NOMO-1 (cell line): ENCODE results near the gene PDZD7.
"Not testable (repeated sequence)": the region's sequence is repeated elsewhere in the genome, so short reads cannot be mapped to it uniquely, and the experiment has no call there.

Experiments
- DNase-seq, 2 experiments: peaks; one replicate each; lab custom pipeline; 2025; ENCODE audit not compliant: unreplicated experiment in 2 of 2; lab: John Stamatoyannopoulos, UW

The PDZD7 gene

GRCh38 chr10:100986623-100986951 lies 44.3 kb downstream of the PDZD7 start:
- DNase-seq: no peak

GRCh38 chr10:100985336-100985735 lies 45.6 kb downstream of the PDZD7 start:
- no peak for DNase-seq

DNA sequence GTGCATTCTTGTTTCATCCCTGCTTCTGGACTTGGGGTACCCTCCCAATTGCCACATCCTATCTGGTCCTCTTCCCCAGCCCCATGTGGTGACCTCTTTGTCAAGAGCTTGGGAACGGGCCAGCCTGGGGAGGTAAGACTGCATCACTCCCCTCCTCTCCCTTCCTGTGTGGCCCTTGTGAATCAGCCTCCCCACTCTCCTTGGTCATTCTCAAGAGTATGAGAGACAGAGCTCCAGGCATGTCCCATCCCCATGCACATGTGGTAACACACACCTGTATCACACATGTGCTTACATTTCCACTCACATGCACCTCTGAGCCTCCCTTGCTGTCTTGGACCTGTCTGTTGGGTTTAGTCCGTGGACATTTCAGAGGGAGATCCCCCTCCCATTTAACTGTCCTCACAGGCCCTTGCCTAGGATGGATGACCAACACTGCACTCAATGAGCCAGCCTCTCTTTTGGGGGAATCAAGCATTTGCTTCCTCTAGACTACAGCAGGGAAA lies 46.2 kb downstream of the PDZD7 start:
- no peak for DNase-seq

DNA sequence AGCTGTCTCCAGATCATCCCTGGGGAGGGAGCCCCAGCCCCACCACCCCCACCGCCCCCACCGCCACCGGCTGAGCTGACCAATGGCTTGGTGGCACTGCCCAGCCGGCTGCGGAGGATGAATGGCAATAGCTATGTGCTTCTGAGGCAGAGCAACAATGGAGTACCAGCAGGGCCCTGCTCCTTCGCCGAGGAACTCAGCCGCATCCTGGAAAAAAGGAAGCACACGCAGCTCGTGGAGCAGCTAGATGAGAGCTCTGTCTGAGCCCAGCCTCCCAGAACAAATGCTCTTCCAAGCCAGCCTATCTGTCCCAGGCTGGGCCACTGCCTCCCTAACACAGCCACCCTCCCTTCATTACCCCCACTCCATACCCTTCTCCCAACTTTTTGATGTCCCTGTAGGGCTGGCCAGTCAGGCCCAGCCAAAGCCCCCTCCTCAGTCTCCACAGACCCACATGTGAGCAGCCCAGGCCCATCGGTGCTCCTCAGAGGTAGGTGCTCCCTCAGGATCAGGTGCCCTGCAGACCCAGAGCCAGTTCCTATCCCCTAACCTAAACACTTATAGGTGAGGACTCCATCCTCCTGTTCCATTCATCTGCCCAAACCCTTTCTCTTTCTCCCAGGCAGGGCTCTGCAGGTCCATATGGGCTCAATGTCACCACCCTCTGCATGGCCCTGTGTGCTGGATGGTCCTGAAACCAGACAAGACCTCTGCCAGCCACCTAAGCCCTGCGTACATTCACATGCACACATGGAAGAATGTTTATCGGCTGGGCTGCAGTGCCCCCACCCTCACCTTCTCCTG lies 46.9 kb downstream of the PDZD7 start:
- no peak for DNase-seq

DNA sequence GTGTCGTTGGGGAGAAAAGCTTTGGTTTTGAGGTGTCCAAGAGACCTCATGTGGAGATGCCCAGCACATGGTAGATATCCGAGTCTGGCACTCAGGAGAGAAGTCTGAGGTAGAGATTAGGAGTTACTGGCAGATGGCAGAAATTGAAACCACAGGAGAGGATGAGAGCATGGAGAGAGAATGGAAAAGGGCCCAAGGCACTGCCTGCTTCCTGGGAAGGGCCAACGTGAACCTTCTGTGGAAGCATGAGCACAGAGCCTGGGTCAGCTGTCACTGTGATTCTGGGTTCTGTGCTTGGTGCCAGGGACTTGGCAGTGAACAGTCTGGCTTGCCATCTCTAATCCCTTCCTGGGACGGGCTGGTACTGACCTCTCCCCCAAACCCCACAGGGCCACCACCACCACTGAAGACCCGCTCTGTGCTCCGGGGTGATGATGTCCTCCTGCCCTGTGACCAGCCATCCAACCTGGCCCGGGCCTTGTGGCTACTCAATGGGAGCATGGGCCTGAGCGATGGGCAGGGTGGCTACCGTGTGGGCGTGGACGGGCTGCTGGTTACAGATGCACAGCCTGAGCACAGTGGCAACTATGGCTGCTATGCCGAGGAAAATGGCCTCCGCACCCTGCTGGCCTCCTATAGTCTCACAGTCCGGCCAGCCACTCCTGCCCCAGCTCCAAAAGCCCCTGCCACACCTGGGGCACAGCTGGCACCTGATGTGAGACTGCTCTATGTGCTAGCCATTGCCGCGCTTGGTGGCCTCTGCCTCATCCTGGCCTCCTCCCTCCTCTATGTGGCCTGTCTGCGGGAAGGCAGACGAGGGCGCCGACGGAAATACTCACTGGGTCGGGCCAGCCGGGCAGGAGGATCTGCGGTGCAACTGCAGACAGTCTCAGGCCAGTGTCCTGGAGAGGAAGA lies 47.8 kb downstream of the PDZD7 start:
- DNase-seq: no peak

DNA sequence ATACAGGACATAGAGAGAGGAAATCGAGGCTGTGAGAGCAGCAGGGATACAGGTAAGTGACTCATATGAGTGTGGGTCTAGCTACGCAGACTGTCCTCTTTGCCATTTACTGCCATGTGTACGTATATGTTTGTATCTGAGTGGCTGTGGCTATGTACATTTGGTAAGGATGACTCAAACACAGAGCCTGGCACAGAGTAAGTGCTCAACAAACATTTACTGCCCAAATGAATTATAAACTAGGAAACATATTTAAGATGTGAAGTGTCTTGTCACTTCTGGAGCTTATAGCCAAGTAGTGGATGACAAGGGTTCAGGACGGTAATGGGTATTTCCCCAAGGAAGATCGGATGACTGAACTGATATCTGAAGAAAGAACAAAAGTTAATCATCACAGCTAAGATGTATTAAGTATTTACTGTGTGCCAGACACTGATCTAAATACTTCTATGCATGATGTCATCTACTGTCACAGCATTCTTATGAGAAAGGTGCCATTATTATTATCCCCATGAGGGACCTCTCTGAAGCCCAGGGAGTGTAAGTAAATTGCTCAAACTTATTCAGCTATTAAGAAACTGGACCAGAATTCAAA lies 49.7 kb downstream of the PDZD7 start:
- no peak for DNase-seq

DNA sequence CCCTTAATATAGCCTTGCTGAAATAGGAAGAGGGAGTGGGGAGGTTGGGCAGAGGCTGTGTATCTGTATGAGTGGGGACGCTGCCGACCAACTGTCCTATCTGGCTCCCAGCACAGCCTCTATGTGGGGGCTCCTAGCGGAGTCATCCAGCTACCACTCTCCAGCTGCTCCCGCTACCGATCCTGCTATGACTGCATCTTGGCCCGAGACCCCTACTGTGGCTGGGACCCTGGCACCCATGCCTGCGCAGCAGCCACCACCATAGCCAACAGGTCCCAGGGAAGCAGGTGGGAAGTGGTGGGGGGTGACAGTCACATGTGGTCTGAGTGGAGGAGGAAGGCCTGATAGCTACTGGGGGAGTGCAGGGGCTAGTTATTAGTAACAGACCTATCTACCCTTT lies 50.2 kb downstream of the PDZD7 start:
- no peak for DNase-seq

DNA sequence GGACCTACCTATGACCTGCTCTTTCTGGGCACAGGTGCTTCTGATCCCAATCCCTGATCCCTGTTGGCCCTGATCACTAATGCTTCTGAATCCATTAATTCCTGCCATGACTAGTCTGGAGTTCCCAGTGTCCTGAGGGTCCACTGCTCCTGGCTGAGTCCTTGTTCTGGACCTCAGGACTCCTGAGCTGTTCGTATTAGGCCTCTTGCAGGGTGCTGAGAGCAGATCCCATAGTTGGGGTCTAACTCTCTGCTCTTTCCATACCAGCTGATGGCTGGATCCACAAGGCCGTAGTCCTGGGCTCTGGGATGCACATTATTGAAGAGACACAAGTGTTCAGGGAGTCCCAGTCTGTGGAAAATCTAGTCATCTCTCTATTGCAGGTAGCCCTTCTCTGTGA lies 50.6 kb downstream of the PDZD7 start:
- no peak for DNase-seq

DNA sequence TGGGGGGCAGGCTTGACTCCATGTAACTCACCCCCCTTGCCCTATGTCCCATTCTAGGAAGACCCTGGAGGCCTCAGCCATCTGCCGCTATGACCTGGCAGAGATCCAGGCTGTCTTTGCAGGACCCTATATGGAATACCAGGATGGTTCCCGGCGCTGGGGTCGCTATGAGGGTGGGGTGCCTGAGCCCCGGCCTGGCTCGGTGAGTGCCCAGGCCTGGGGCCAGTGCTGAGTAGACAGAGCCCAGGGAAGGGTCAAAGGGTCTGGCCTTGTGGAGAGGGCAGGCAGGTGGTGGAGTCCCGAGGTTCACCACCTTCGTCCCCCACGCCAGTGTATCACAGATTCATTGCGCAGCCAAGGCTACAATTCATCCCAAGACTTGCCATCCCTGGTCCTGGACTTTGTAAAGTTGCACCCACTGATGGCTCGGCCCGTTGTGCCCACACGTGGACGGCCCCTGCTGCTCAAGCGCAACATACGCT lies 51.1 kb downstream of the PDZD7 start:
- no peak for DNase-seq

- DNase-seq: no peak
Measured at GRCh38 chr10:100978901-100979195, 52.1 kb downstream of the PDZD7 start.

GRCh38 chr10:100978121-100978900 lies 52.6 kb downstream of the PDZD7 start:
- DNase-seq: no peak

DNA sequence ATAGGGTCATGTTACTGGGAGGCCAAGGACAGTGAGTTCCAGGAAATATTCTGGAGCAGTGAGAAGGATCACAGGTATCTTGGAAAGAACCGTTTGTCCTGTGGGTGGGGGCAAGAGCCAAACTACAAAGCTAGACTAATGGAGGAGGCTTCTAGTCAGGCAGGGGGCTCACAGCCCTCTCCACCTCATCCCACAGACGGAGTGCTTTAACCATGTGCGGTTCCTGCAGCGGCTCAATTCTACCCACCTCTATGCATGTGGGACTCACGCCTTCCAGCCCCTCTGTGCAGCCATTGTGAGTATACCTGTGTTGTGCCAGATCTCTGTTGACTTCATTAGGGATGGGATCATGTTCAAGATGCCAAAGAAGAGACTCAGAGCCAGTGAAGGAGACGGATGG lies 53.5 kb downstream of the PDZD7 start:
- DNase-seq: no peak

GRCh38 chr10:100976906-100977305 lies 54.0 kb downstream of the PDZD7 start:
- no peak for DNase-seq

DNA sequence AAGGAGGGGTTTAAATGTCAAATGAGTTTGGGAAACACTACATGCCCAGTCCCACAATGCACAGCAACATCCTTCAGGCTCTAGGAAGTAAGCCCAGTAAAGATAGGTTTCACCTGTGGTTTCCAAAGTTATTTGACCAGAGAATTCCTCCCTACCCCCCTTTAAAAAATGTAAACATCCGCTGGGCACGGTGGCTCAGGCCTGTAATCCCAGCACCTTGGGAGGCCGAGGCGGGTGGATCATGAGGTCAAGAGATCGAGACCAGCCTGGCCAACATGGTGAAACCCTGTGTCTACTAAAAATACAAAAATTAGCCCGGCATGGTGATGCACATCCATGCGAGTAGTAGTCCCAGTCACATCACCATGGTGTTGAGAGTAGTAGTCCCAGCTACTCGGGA lies 55.5 kb downstream of the PDZD7 start:
- not testable (repeated sequence) for DNase-seq

DNA sequence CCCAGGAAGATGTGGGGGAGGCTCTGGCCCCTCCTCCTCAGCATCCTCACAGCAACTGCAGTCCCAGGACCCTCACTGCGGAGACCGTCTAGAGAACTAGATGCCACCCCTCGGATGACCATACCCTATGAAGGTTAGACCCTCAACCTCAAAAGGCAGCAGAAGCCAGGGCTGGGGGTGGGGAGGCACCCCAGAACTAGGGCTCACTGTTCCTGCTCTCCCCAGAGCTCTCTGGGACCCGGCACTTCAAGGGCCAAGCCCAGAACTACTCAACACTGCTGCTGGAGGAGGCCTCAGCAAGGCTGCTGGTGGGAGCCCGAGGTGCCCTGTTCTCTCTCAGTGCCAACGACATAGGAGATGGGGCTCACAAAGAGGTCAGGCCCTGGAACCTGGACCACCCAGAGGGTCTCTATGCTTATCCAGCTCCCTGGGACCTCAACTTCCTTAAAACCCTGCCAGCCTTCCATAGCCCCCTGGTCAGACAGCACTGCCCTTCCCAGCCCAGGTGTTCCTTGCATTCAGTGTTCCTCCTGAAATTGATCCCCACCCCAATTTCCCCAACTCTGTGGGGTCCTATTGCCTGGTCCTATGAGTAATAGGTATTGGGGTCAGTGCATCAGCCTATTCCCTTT lies 57.9 kb downstream of the PDZD7 start:
- no peak for DNase-seq

- no peak for DNase-seq
Measured at GRCh38 chr10:100972115-100972903, 58.6 kb downstream of the PDZD7 start.

GRCh38 chr10:100970914-100971811 lies 59.8 kb downstream of the PDZD7 start:
- DNase-seq: no peak

- no peak for DNase-seq
Measured at GRCh38 chr10:100970076-100970913, 60.6 kb downstream of the PDZD7 start.
